Measurements from ENCODE around the gene KCTD15.

Gene KCTD15

GRCh38 chr19:33865306-33865705 lies 68.6 kb downstream of the KCTD15 start:
- Histone ChIP-seq H3K36me3 (ENCODE audit: low read length) (no peaks in the 10 kb centered on the region), H3K4me3 (ENCODE audit: insufficient read depth, low read length, poor library complexity, severe bottlenecking) (no peak overlapping the region), H3K79me2 (ENCODE audit: insufficient read depth, low read length) (no peaks in the 10 kb centered on the region), H3K27ac (ENCODE audit: low read depth, low read length) (no peak overlapping the region), H3K4me2 (ENCODE audit: low read depth, low read length, poor library complexity, severe bottlenecking) (no peak overlapping the region), H3F3A (ENCODE audit: insufficient read depth) (no peaks in the 10 kb centered on the region), H4K20me1 (ENCODE audit: low read depth, low read length) (no peaks in the 10 kb centered on the region), H2AFZ (ENCODE audit: low read depth, low read length, severe bottlenecking) (no peak overlapping the region), H3K27me3 (ENCODE audit: low read length) (no peaks in the 10 kb centered on the region), H3K9ac (ENCODE audit: low read length) (no peak overlapping the region), H3K9me3 (ENCODE audit: insufficient read depth, low read length) (no peaks in the 10 kb centered on the region), H3K9me2 (replicated peaks; ENCODE audit: insufficient read depth, low read length) (no peaks in the 10 kb centered on the region)
- TF ChIP-seq EZH2phosphoT487 (conservative IDR thresholded peaks at IDR 0.05; ENCODE audit: low read length) (no peak), CTCF (IDR thresholded peaks at IDR 0.05; ENCODE audit: insufficient read depth, low read length, poor library complexity, severe bottlenecking) (no peak)
